HG03139 (cell line): ENCODE results near the gene BLM.
"Not testable (repeated sequence)": the region's sequence is repeated elsewhere in the genome, so short reads cannot be mapped to it uniquely, and the experiment has no call there.

Source experiments
- ATAC-seq: cut with Tn5 transposase; IDR thresholded peaks from one replicate; pipeline ENCODE4 v1.9.1; 2021; ENCODE audit not compliant: unreplicated experiment

BLM gene

GRCh38 chr15:90730290-90730689 lies 13.1 kb downstream of the BLM start:
- ATAC-seq = no peak

GRCh38 chr15:90735923-90736322 lies 18.8 kb downstream of the BLM start:
- no peak for ATAC-seq

- not testable (repeated sequence) for ATAC-seq
These were observed 23.4 kb downstream of the BLM start for GRCh38 chr15:90740545-90740944.

GRCh38 chr15:90742087-90742486 lies 24.9 kb downstream of the BLM start:
- ATAC-seq = no peak

GRCh38 chr15:90743407-90743806 lies 26.3 kb downstream of the BLM start:
- no peak for ATAC-seq

- ATAC-seq = no peak
These were observed 27.7 kb downstream of the BLM start for GRCh38 chr15:90744759-90745402.

GRCh38 chr15:90749754-90750153 lies 32.6 kb downstream of the BLM start:
- no peak for ATAC-seq

GRCh38 chr15:90750186-90750585 lies 33.0 kb downstream of the BLM start:
- no peak for ATAC-seq

- ATAC-seq = no peak
These were observed 34.2 kb downstream of the BLM start for GRCh38 chr15:90751300-90751825.

- ATAC-seq = no peak
These were observed 39.8 kb downstream of the BLM start for GRCh38 chr15:90756916-90757315.

GRCh38 chr15:90757461-90757860 lies 40.3 kb downstream of the BLM start:
- no peak for ATAC-seq

- no peak for ATAC-seq
These were observed 43.6 kb downstream of the BLM start for GRCh38 chr15:90760661-90761232.

GRCh38 chr15:90761629-90762028 lies 44.5 kb downstream of the BLM start:
- ATAC-seq = no peak

- ATAC-seq = no peak
These were observed 45.0 kb downstream of the BLM start for GRCh38 chr15:90762109-90762508.

GRCh38 chr15:90763366-90764099 lies 46.4 kb downstream of the BLM start:
- no peak for ATAC-seq

- ATAC-seq = no peak
These were observed 48.4 kb downstream of the BLM start for GRCh38 chr15:90765531-90765930.

- no peak for ATAC-seq
These were observed 48.8 kb downstream of the BLM start for GRCh38 chr15:90765966-90766365.

GRCh38 chr15:90769375-90769774 lies 52.2 kb downstream of the BLM start:
- ATAC-seq = no peak

GRCh38 chr15:90773485-90773884 lies 56.3 kb downstream of the BLM start:
- no peak for ATAC-seq

GRCh38 chr15:90774731-90775514 lies 57.8 kb downstream of the BLM start:
- ATAC-seq = no peak

- no peak for ATAC-seq
These were observed 63.8 kb downstream of the BLM start for GRCh38 chr15:90780916-90781315.
